Mesothelial cell of epicardium (in vitro differentiated cells): ENCODE data around the gene DSC1. TPM values are rescaled to one million over a fixed set of nuclear protein-coding genes. Genes with fewer than 3 reads are reported as not detected.

Experiments
- DNase-seq, 2 experiments: peaks; one replicate each; pipeline ENCODE4 v3.0.0; 2021; ENCODE audit warnings: low spot score in 2 of 2; ENCODE audit not compliant: unreplicated experiment in 2 of 2
- H3K27ac Mint-ChIP-seq: 2 replicates; pipeline ENCODE4 v1.8.0; 2021; ENCODE audit warnings: mixed read lengths
- H3K27me3 Mint-ChIP-seq: 2 replicates; pipeline ENCODE4 v1.8.0; 2021; ENCODE audit warnings: low read depth, mixed read lengths
- H3K36me3 Mint-ChIP-seq: 2 replicates; pipeline ENCODE4 v1.8.0; 2021; ENCODE audit warnings: mixed read lengths
- H3K4me1 Mint-ChIP-seq: 2 replicates; pipeline ENCODE4 v1.8.0; 2021; ENCODE audit warnings: mixed read lengths
- H3K4me3 Mint-ChIP-seq: 2 replicates; pipeline ENCODE4 v1.8.0; 2021; ENCODE audit warnings: mild to moderate bottlenecking, moderate library complexity, mixed read lengths
- H3K9me3 Mint-ChIP-seq: 2 replicates; pipeline ENCODE4 v1.8.0; 2021; ENCODE audit warnings: mixed read lengths
- CTCF ChIP-seq: fragments of 200-600 bp; sonication (generic); IDR thresholded peaks from one replicate; pipeline ENCODE4 v1.5.0; 2021; ENCODE audit warnings: antibody characterized with exemption; ENCODE audit not compliant: unreplicated experiment
- total RNA-seq: library from RNA; stranded (reverse); gene quantifications from 3 replicates; pipeline ENCODE4 v1.2.1, GENCODE V29; 2021

Gene DSC1
- total RNA-seq, 1 donor from 2014 or later, result 0.36 TPM

- Mint-ChIP-seq H3K36me3 (no peaks in the 10 kb centered on the region), H3K27ac (no peak overlapping the region), H3K4me1 (peaks cover 31% of the 10 kb centered on the region), H3K9me3 (no peaks in the 10 kb centered on the region), H3K4me3 (no peak overlapping the region), H3K27me3 (no peaks in the 10 kb centered on the region)
- DNase-seq, result no peak
- no peak for TF ChIP-seq CTCF
Measured at GRCh38 chr18:31155498-31155897, 7.2 kb downstream of the DSC1 start.

- no peaks in the 10 kb centered on the region for H3K36me3 Mint-ChIP-seq
- H3K9me3 Mint-ChIP-seq, result no peaks in the 10 kb centered on the region
- no peak for DNase-seq
- H3K27me3 Mint-ChIP-seq, result no peaks in the 10 kb centered on the region
- peaks cover 31% of the 10 kb centered on the region for H3K4me1 Mint-ChIP-seq
- no peak overlapping the region for H3K4me3 Mint-ChIP-seq
- no peak for TF ChIP-seq CTCF
- no peak overlapping the region for H3K27ac Mint-ChIP-seq
Measured at GRCh38 chr18:31154181-31154580, 8.5 kb downstream of the DSC1 start.

GRCh38 chr18:31149351-31149750 is 13.3 kb downstream of the DSC1 start:
- TF ChIP-seq CTCF, result no peak
- H3K36me3 Mint-ChIP-seq, result peaks cover 2% of the 10 kb centered on the region
- DNase-seq, result no peak
- H3K27ac Mint-ChIP-seq, result no peak overlapping the region
- peaks cover 14% of the 10 kb centered on the region for H3K4me1 Mint-ChIP-seq
- peaks cover 10% of the 10 kb centered on the region for H3K9me3 Mint-ChIP-seq
- no peak overlapping the region for H3K4me3 Mint-ChIP-seq
- no peaks in the 10 kb centered on the region for H3K27me3 Mint-ChIP-seq

- Mint-ChIP-seq H3K27me3 (no peaks in the 10 kb centered on the region), H3K4me1 (peaks cover 9% of the 10 kb centered on the region), H3K4me3 (no peak overlapping the region), H3K36me3 (peaks cover 2% of the 10 kb centered on the region), H3K27ac (no peak overlapping the region), H3K9me3 (peaks cover 10% of the 10 kb centered on the region)
- no peak for DNase-seq
- no peak for TF ChIP-seq CTCF
Measured at GRCh38 chr18:31148600-31148999, 14.1 kb downstream of the DSC1 start.

GRCh38 chr18:31146809-31147208 is 15.8 kb downstream of the DSC1 start:
- peaks cover 10% of the 10 kb centered on the region for H3K9me3 Mint-ChIP-seq
- H3K36me3 Mint-ChIP-seq, result peaks cover 2% of the 10 kb centered on the region
- no peak overlapping the region for H3K4me3 Mint-ChIP-seq
- no peaks in the 10 kb centered on the region for H3K27me3 Mint-ChIP-seq
- H3K27ac Mint-ChIP-seq, result no peak overlapping the region
- no peak for DNase-seq
- no peak for TF ChIP-seq CTCF
- H3K4me1 Mint-ChIP-seq, result peaks cover 6% of the 10 kb centered on the region

GRCh38 chr18:31143025-31143424 is 19.6 kb downstream of the DSC1 start:
- DNase-seq, result no peak
- Mint-ChIP-seq H3K27me3 (no peaks in the 10 kb centered on the region), H3K36me3 (peaks cover 2% of the 10 kb centered on the region), H3K4me3 (no peak overlapping the region), H3K27ac (no peak overlapping the region), H3K9me3 (peaks cover 10% of the 10 kb centered on the region), H3K4me1 (peaks cover 13% of the 10 kb centered on the region)
- no peak for TF ChIP-seq CTCF
